Activated naive CD8-positive, alpha-beta T cell treated with anti-CD3 and anti-CD28 coated beads, Interleukin-2, amount 50 U/mL, for 24 hours (primary cell): ENCODE data around the gene CTNNA3.

Experiments used
- ATAC-seq: fragments of 150-1000 bp; cut with Tn5 transposase; one replicate; pipeline ENCODE4 v1.10.0; 2021
- DNase-seq: peaks from one replicate; pipeline ENCODE4 v3.0.0; 2021
- H3K27ac Mint-ChIP-seq: one replicate; pipeline ENCODE4 v1.8.0; 2021; ENCODE audit warnings: mild to moderate bottlenecking, mixed read lengths
- H3K27me3 Mint-ChIP-seq: one replicate; pipeline ENCODE4 v1.8.0; 2021; ENCODE audit warnings: mixed read lengths
- H3K36me3 Mint-ChIP-seq: one replicate; pipeline ENCODE4 v1.8.0; 2021; ENCODE audit warnings: low read depth, mixed read lengths
- H3K4me1 Mint-ChIP-seq: one replicate; pipeline ENCODE4 v1.8.0; 2021; ENCODE audit warnings: mixed read lengths
- H3K4me3 Mint-ChIP-seq: one replicate; pipeline ENCODE4 v1.8.0; 2021; ENCODE audit warnings: mild to moderate bottlenecking, moderate library complexity, mixed read lengths
- H3K9me3 Mint-ChIP-seq: one replicate; pipeline ENCODE4 v1.8.0; 2021; ENCODE audit warnings: mixed read lengths

CTNNA3 gene

GRCh38 chr10:67630904-67631303 is 65.1 kb downstream of the CTNNA3 start:
- no peak for ATAC-seq
- Mint-ChIP-seq H3K27me3 (peaks cover 6% of the 10 kb centered on the region), H3K9me3 (peaks cover 18% of the 10 kb centered on the region), H3K27ac (no peak overlapping the region), H3K4me3 (no peak overlapping the region), H3K36me3 (no peaks in the 10 kb centered on the region), H3K4me1 (no peaks in the 10 kb centered on the region)
- DNase-seq: no peak

GRCh38 chr10:67629461-67629971 is 66.5 kb downstream of the CTNNA3 start:
- Mint-ChIP-seq H3K27ac (no peak overlapping the region), H3K4me1 (no peaks in the 10 kb centered on the region), H3K27me3 (no peaks in the 10 kb centered on the region), H3K4me3 (no peak overlapping the region), H3K9me3 (peaks cover 7% of the 10 kb centered on the region), H3K36me3 (no peaks in the 10 kb centered on the region)
- ATAC-seq (no peak), DNase-seq (no peak)

- Mint-ChIP-seq H3K4me3 (no peak overlapping the region), H3K9me3 (peaks cover 4% of the 10 kb centered on the region), H3K27ac (no peak overlapping the region), H3K36me3 (no peaks in the 10 kb centered on the region), H3K27me3 (peaks cover 3% of the 10 kb centered on the region), H3K4me1 (no peaks in the 10 kb centered on the region)
- ATAC-seq: no peak
- no peak for DNase-seq
Measured at GRCh38 chr10:67622984-67623383, 73.0 kb downstream of the CTNNA3 start.

- DNase-seq: no peak
- H3K9me3 Mint-ChIP-seq: peaks cover 4% of the 10 kb centered on the region
Measured at GRCh38 chr10:67622511-67622910, 73.5 kb downstream of the CTNNA3 start.

GRCh38 chr10:67621834-67622233 is 74.2 kb downstream of the CTNNA3 start:
- Mint-ChIP-seq H3K9me3 (peaks cover 4% of the 10 kb centered on the region), H3K27ac (no peak overlapping the region), H3K4me3 (no peak overlapping the region), H3K27me3 (peaks cover 3% of the 10 kb centered on the region), H3K4me1 (no peaks in the 10 kb centered on the region), H3K36me3 (no peaks in the 10 kb centered on the region)
- ATAC-seq (no peak), DNase-seq (no peak)

More at GRCh38 chr10:67622511-67622910, 73.5 kb downstream of the CTNNA3 start:
- H3K4me1 Mint-ChIP-seq: no peaks in the 10 kb centered on the region
- no peak overlapping the region for H3K4me3 Mint-ChIP-seq
- H3K27ac Mint-ChIP-seq: no peak overlapping the region
- no peak for ATAC-seq
- H3K27me3 Mint-ChIP-seq: peaks cover 3% of the 10 kb centered on the region
- no peaks in the 10 kb centered on the region for H3K36me3 Mint-ChIP-seq

- Mint-ChIP-seq H3K36me3 (no peaks in the 10 kb centered on the region), H3K9me3 (peaks cover 5% of the 10 kb centered on the region), H3K4me1 (peaks cover 7% of the 10 kb centered on the region), H3K4me3 (no peak overlapping the region), H3K27me3 (peaks cover 5% of the 10 kb centered on the region), H3K27ac (no peak overlapping the region)
- DNase-seq (no peak), ATAC-seq (no peak)
Measured at GRCh38 chr10:67618116-67618515, 77.9 kb downstream of the CTNNA3 start.

- peak overlapping the region; percentile 16 for H3K4me3 Mint-ChIP-seq
- H3K27ac Mint-ChIP-seq: peak overlapping the region; percentile 23
- H3K36me3 Mint-ChIP-seq: no peaks in the 10 kb centered on the region
- ATAC-seq: peak; percentile 100
- peaks cover 5% of the 10 kb centered on the region for H3K9me3 Mint-ChIP-seq
- peaks cover 25% of the 10 kb centered on the region for H3K4me1 Mint-ChIP-seq
- peak; percentile 32 for DNase-seq
- peaks cover 2% of the 10 kb centered on the region for H3K27me3 Mint-ChIP-seq
Measured at GRCh38 chr10:67612577-67613537, 83.1 kb downstream of the CTNNA3 start.

GRCh38 chr10:67612176-67612575 is 83.8 kb downstream of the CTNNA3 start:
- no peak for ATAC-seq
- no peak for DNase-seq
- Mint-ChIP-seq H3K36me3 (no peaks in the 10 kb centered on the region), H3K4me1 (peaks cover 32% of the 10 kb centered on the region), H3K4me3 (no peak overlapping the region), H3K9me3 (peaks cover 5% of the 10 kb centered on the region), H3K27ac (no peak overlapping the region), H3K27me3 (peaks cover 2% of the 10 kb centered on the region)

- H3K27me3 Mint-ChIP-seq: peaks cover 1% of the 10 kb centered on the region
- H3K27ac Mint-ChIP-seq: no peak overlapping the region
- ATAC-seq (no peak), DNase-seq (no peak)
- H3K4me1 Mint-ChIP-seq: peaks cover 36% of the 10 kb centered on the region
- H3K36me3 Mint-ChIP-seq: no peaks in the 10 kb centered on the region
- no peaks in the 10 kb centered on the region for H3K9me3 Mint-ChIP-seq
- no peak overlapping the region for H3K4me3 Mint-ChIP-seq
Measured at GRCh38 chr10:67609996-67610793, 85.8 kb downstream of the CTNNA3 start.

GRCh38 chr10:67608001-67608400 is 88.0 kb downstream of the CTNNA3 start:
- DNase-seq (no peak), ATAC-seq (no peak)
- Mint-ChIP-seq H3K4me3 (no peak overlapping the region), H3K36me3 (no peaks in the 10 kb centered on the region), H3K9me3 (no peaks in the 10 kb centered on the region), H3K4me1 (peaks cover 28% of the 10 kb centered on the region), H3K27me3 (peaks cover 3% of the 10 kb centered on the region), H3K27ac (no peak overlapping the region)

- Mint-ChIP-seq H3K27ac (no peak overlapping the region), H3K36me3 (no peaks in the 10 kb centered on the region), H3K4me1 (peaks cover 23% of the 10 kb centered on the region), H3K27me3 (peaks cover 3% of the 10 kb centered on the region), H3K4me3 (no peak overlapping the region), H3K9me3 (no peaks in the 10 kb centered on the region)
- DNase-seq: no peak
- ATAC-seq: peak; percentile 79
Measured at GRCh38 chr10:67607472-67607871, 88.5 kb downstream of the CTNNA3 start.

GRCh38 chr10:67606572-67606971 is 89.4 kb downstream of the CTNNA3 start:
- Mint-ChIP-seq H3K4me1 (peaks cover 14% of the 10 kb centered on the region), H3K9me3 (no peaks in the 10 kb centered on the region), H3K36me3 (no peaks in the 10 kb centered on the region), H3K27ac (no peak overlapping the region), H3K27me3 (peaks cover 7% of the 10 kb centered on the region), H3K4me3 (no peak overlapping the region)
- no peak for DNase-seq
- no peak for ATAC-seq

GRCh38 chr10:67603701-67604100 is 92.3 kb downstream of the CTNNA3 start:
- Mint-ChIP-seq H3K36me3 (no peaks in the 10 kb centered on the region), H3K27me3 (peaks cover 10% of the 10 kb centered on the region), H3K9me3 (no peaks in the 10 kb centered on the region), H3K4me1 (peaks cover 13% of the 10 kb centered on the region), H3K4me3 (no peak overlapping the region), H3K27ac (no peak overlapping the region)
- no peak for ATAC-seq
- DNase-seq: no peak

- H3K4me3 Mint-ChIP-seq: no peak overlapping the region
- ATAC-seq (no peak), DNase-seq (no peak)
- H3K9me3 Mint-ChIP-seq: no peaks in the 10 kb centered on the region
- no peaks in the 10 kb centered on the region for H3K36me3 Mint-ChIP-seq
- H3K27ac Mint-ChIP-seq: no peak overlapping the region
- peaks cover 10% of the 10 kb centered on the region for H3K27me3 Mint-ChIP-seq
- H3K4me1 Mint-ChIP-seq: peaks cover 13% of the 10 kb centered on the region
Measured at GRCh38 chr10:67603086-67603485, 92.9 kb downstream of the CTNNA3 start.
